Measurements from ENCODE around the gene PDE6D. TPM values are rescaled to one million over a fixed set of nuclear protein-coding genes. Genes with fewer than 3 reads are reported as not detected.
A peak's percentile ranks its signal among the peaks of the same experiment; 100 is the strongest.

Gene PDE6D
- total and polyA plus RNA-seq, 2 of the 13 experiments (the other 11 are each of a cell fraction or from before 2014, with no cell fraction given) = 14.1 to 23.2 TPM

DNA sequence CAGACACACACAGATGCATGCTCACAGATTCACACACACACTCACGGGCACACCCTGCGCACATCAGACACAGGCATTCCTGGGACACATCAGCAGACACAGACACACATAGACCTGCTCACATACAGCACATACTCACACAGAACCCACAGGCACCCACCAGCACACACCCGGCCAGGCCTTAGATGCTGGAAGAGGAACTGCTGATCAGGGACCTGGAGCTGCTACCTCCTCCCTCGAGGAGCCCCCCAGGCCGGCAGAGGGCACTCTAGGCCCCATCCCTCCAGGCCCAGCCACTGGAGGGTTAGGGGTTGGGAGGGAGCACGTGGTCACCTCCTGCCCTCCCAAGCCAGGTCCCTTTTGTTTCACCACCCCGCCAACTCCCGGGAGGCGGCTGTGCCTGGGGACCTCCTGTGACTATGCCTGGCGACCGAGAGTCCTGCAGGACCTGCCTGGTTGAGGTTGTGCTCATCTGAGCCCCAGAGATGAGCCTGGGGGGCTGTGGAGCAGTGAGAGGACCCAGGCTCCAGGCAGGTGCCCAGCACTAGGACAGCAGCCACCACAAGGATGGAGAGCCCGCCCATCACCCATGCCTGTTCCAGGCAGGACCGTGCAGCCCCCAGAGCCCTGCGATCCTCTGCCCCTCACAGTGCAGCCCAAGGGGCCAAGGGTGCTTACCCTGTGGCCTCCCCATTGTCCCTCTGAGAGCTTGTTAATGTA is 93.8 kb downstream of the PDE6D start (continued):
- peak; percentile 68 for TF ChIP-seq ZNF609 (CRISPR knock-in tag; IDR thresholded peaks at IDR 0.05; ENCODE audit: borderline replicate concordance)
- TF ChIP-seq ZNF605 (CRISPR knock-in tag; IDR thresholded peaks at IDR 0.05) = no peak; the same call in none of the 2 replicates
- TF ChIP-seq, protein P1, sequence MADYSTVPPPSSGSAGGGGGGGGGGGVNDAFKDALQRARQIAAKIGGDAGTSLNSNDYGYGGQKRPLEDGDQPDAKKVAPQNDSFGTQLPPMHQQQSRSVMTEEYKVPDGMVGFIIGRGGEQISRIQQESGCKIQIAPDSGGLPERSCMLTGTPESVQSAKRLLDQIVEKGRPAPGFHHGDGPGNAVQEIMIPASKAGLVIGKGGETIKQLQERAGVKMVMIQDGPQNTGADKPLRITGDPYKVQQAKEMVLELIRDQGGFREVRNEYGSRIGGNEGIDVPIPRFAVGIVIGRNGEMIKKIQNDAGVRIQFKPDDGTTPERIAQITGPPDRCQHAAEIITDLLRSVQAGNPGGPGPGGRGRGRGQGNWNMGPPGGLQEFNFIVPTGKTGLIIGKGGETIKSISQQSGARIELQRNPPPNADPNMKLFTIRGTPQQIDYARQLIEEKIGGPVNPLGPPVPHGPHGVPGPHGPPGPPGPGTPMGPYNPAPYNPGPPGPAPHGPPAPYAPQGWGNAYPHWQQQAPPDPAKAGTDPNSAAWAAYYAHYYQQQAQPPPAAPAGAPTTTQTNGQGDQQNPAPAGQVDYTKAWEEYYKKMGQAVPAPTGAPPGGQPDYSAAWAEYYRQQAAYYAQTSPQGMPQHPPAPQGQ (CRISPR knock-in tag; IDR thresholded peaks at IDR 0.05; ENCODE audit: borderline replicate concordance) = no peak
- TF ChIP-seq BRCA1 (CRISPR knock-in tag; IDR thresholded peaks at IDR 0.05) = no peak
- TF ChIP-seq KMT2B (CRISPR knock-in tag; IDR thresholded peaks at IDR 0.05) = no peak
- TF ChIP-seq PAXIP1 (CRISPR knock-in tag; conservative IDR thresholded peaks at IDR 0.05) = peak; percentile 40; the same call in 1 of the 2 replicates
- TF ChIP-seq KLF11 (CRISPR knock-in tag; IDR thresholded peaks at IDR 0.05) = peak; percentile 95
- no peak; the same call in none of the 2 replicates for TF ChIP-seq SPEN (CRISPR knock-in tag; IDR thresholded peaks at IDR 0.05; ENCODE audit: low read depth)
- TF ChIP-seq ZNF510 (CRISPR knock-in tag; IDR thresholded peaks at IDR 0.05; ENCODE audit: low read depth) = peak; percentile 83; the same call in 1 of the 2 replicates
- TF ChIP-seq FIP1L1 (IDR thresholded peaks at IDR 0.05; ENCODE audit: borderline replicate concordance, insufficient read depth, low read depth, low read length) = no peak
- peak; percentile 67 for TF ChIP-seq ZNF747 (CRISPR knock-in tag; IDR thresholded peaks at IDR 0.05; ENCODE audit: borderline replicate concordance)
- peak; percentile 46 for TF ChIP-seq YY1 (IDR thresholded peaks at IDR 0.05; ENCODE audit: insufficient read depth, insufficient replicate concordance, low read depth, low read length)
- peak; percentile 87; the same call in 1 of the 2 replicates for TF ChIP-seq REPIN1 (CRISPR knock-in tag; IDR thresholded peaks at IDR 0.05; ENCODE audit: borderline replicate concordance, low read depth)
- no peak for TF ChIP-seq RNF219 (CRISPR knock-in tag; IDR thresholded peaks at IDR 0.05)
